A204.1 (cell line): ENCODE results near the gene ZNF587.
"Not testable (repeated sequence)": the region's sequence is repeated elsewhere in the genome, so short reads cannot be mapped to it uniquely, and the experiment has no call there.

Experiments
- FAIRE-seq: peaks from 2 replicates; lab custom pipeline; 2012; peaks lifted over from hg19 to GRCh38; lab: Jason Lieb, UNC

The ZNF587 gene

GRCh38 chr19:57887195-57887941, 37.7 kb downstream of the ZNF587 start:
- FAIRE-seq: no peak

GRCh38 chr19:57888107-57888559, 38.5 kb downstream of the ZNF587 start:
- FAIRE-seq: no peak

- FAIRE-seq: no peak
Measured at GRCh38 chr19:57888560-57889231, 39.0 kb downstream of the ZNF587 start, which contains the start of gene ZNF814. TSS of gene ZNF814 (minus strand) at chr19:57889037. CDS start at chr19:57888802, 235 bp downstream.

GRCh38 chr19:57890706-57891105, 41.0 kb downstream of the ZNF587 start:
- FAIRE-seq: not testable (repeated sequence)

GRCh38 chr19:57900311-57900710, 50.7 kb downstream of the ZNF587 start:
- FAIRE-seq: no peak

GRCh38 chr19:57903618-57904184, 54.0 kb downstream of the ZNF587 start:
- FAIRE-seq: no peak

- no peak for FAIRE-seq
Measured at GRCh38 chr19:57905258-57905657, 55.6 kb downstream of the ZNF587 start.

- FAIRE-seq: no peak
Measured at GRCh38 chr19:57907394-57907793, 57.7 kb downstream of the ZNF587 start.

- no peak for FAIRE-seq
Measured at GRCh38 chr19:57914531-57914930, 64.9 kb downstream of the ZNF587 start.
